Dedifferentiated amniotic fluid mesenchymal stem cell (primary cell): Measurements from ENCODE around the gene SMCO3.

ENCODE experiments used
- DNase-seq: peaks from one replicate; pipeline ENCODE4 v3.0.0-alpha.2; 2016; ENCODE audit errors: extremely low spot score

The SMCO3 gene

DNA sequence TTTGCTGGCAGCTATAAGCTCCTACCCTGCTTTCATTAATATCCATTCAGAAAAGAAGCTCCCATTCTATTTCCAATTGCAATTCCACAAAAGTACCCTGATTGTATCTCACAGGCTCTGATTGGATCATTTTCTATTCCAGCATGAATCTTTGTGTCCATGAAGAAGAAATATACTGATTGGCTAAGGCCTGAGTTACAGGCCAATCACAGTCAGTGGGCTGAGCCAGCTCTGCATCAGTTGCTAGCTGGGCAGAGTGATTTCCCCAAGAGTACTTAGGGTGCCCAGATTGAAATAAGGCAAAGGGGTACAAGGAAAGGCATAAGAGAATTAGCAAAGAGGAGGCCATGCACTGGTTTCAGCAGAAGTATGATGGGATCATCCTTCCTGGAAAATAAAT is 14.9 kb upstream of the SMCO3 start:
- no peak for DNase-seq

- DNase-seq, result no peak
These were observed 13.1 kb upstream of the SMCO3 start for GRCh38 chr12:14827043-14827442.

GRCh38 chr12:14826491-14826890 is 12.5 kb upstream of the SMCO3 start:
- DNase-seq, result no peak

DNA sequence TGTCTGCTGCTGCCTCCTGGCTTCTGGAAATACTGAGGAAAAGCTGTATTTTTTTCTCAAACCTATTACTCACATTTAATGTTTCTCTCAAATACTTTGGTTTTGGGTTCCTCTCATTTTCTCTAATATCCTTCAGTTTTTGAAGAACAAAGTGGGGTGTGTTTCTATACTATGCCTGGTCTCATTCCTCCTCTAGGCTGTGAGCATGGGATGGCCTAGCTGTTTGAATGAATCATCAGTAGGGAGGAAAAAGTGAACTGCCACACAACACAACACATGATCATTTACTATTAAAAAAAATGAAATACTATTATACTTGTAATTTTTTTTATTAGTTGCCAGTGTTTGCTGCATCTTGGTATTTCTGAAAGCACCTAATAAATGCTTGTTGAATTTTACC is 11.3 kb upstream of the SMCO3 start:
- DNase-seq, result no peak

- no peak for DNase-seq
These were observed 10.1 kb upstream of the SMCO3 start for GRCh38 chr12:14824012-14824634.

GRCh38 chr12:14811486-14811885 is 2.5 kb downstream of the SMCO3 start:
- no peak for DNase-seq

GRCh38 chr12:14810953-14811483 is 3.0 kb downstream of the SMCO3 start:
- no peak for DNase-seq

DNA sequence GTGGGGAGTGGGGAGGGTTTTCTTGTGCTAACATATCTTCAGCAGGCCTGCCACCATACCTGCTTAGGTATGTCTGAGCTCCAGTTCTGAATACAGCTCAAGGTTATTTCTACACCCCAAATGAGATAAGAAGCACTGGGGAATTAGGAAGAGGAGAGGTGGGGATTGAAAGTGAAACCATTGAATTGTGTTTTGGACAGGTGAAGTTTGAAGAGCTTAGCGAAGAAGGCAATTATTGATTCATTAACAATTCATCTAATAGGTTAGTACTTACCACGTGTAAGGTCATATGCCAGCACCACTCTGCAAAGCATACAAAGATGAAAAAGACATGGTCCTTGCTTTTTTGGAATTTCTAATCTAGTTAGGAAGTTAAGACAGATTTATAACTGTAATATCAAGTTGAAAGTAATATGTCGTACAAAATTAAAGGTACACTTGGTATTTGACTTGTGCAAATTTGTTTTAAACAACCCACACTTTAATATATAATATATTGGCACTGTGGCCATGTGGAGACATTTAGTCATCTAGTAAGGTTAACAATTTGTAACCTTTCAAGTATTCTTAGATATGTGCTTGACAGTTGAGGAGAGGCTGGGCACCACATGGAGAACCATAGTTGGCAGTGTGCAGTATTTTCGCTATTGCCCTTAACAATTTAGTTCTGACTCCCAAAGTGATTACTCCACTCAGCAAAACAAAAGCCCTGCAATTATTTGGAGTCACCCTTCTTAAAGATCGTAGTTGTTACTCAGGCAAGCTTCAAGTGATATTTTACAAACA is 3.6 kb downstream of the SMCO3 start:
- DNase-seq, result no peak

DNA sequence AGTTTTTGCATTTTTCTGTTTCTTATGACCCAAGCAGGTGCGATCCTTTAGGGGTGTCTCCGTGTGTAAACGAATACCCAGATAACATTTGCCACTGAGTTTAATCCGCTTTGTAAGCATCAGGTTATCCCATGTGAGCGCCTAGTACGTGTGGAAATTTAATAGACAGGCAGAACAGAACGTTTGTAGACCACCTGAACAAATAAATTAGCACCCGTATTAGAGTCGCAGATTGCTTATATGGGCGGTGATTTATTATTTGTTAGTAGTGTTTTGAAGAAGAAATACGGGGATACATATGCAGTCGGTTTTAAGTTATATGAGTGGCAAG is 10.2 kb downstream of the SMCO3 start:
- DNase-seq, result no peak

- peak; percentile 100 for DNase-seq
These were observed 10.8 kb downstream of the SMCO3 start, which contains the start of the genes C12orf60 and WBP11 for GRCh38 chr12:14803011-14803829. TSS of gene C12orf60 (plus strand) at chr12:14803670. CDS start at chr12:14822936, 19,266 bp downstream. TSS of gene WBP11 (minus strand) at chr12:14803478. CDS start at chr12:14801383, 2,095 bp downstream.

- DNase-seq, result no peak
These were observed 11.3 kb downstream of the SMCO3 start for GRCh38 chr12:14802721-14803010.

- no peak for DNase-seq
These were observed 11.7 kb downstream of the SMCO3 start for GRCh38 chr12:14802247-14802646.

DNA sequence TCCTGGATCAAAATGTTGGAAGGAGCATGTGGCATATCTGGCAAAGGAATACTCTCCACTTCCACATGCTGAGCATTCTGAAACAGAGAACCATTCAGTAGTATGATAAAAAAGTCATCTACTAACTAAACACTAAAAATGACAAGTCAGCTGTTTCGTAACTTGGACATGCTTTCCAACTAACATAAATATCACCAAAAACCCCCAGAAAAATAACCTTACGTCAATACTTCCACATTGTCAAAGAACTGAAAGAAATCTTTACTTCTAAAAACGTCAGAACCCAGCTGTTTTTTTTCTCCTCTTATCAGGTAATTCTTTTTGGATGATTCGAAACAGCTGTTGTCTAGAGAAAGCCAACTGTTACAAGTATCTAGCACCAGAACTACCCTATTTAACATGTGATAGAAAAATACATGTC is 18.9 kb downstream of the SMCO3 start:
- DNase-seq, result no peak

DNA sequence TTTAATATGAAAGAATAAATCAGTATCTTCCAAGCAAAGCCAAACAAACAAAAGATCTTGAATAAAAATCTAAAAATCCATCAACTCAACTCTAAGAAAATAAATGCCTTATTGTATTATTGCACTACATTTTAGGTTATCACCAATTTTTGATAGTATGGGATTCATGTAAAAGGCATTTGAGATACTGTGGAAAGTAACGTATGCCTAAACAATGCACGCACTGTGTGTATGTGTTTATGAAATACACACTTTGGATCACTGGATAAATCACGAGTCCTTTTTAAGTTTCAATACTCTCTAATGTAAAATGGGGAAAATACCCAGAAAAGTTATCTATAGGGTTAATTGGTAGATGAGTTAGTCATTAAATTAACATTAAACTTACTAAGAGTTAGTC is 28.4 kb downstream of the SMCO3 start:
- DNase-seq, result no peak

DNA sequence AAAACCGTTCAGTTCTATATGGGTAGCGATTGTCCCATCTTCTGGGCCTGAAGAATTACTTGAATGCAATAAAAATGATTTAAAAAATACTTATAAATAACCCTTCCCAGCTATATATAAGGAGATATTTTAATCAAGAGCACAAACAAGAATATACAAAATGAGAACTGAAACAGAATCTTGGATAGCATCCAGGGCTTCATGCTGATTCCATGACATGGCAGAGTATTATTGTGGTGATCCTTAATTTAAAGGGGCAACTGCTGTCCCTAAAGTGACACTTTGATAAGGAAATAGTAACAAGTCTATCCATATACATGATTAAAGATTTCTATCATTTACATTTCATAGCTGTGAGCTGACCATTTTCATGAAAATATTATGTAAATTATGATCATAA is 29.5 kb downstream of the SMCO3 start:
- DNase-seq, result no peak

- DNase-seq, result no peak
These were observed 31.2 kb downstream of the SMCO3 start for GRCh38 chr12:14782756-14783155.

DNA sequence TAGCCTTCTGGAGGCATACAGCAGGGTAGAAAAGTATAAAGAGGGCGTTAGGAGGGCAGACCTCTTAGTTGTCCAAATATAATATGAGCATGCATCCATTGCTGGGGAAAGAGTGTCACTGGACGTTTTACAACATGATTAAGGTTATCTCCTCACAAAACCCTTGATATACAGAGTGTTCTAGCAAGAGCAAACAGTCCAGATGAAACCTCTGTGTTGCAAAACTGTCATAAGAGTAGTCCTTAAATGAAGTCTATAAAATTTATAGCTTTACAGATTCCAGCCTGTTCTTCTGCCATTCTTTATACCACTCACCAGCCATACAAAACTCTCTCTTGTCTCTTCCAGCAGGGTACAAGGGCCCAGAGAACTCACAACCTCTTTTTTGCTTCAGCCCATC is 32.4 kb downstream of the SMCO3 start:
- no peak for DNase-seq

DNA sequence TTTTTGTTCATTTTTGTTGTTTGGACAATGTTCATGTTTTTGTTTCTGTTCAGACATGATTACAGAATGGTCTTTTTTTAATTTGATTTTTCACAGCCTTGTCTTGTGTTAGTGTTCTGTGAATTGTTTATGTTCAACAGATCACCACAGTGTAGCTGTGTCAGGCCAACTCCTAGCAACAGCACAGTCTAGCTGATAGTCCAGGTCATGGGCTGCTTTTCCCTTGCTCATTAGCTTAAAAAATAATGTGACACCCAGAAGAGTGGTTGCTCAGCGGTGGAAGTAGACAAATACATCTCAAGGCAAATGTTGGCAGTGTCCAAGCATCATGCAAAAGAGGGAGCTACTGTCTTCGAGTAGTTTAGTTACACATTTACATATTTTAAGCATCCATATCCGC is 33.1 kb downstream of the SMCO3 start:
- DNase-seq, result no peak

DNA sequence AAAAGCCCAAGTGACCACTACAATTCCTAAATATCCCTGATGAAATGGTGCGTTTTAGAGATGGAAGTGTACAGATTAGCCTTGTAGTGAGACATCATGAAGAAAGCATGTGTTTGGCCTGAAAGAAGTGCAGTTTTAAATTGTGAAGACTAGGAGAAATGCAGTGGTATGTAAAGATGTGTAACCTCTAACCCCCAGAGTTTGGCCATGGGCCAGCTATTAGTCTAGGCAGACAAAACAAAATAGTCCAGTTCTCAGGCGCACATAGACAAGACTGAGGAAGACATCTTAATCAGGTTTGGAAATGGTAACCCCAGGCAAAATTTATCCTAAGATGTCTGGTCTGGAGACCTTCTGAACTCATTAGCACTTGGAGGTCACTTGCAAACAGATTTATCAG is 34.1 kb downstream of the SMCO3 start:
- DNase-seq, result no peak

DNA sequence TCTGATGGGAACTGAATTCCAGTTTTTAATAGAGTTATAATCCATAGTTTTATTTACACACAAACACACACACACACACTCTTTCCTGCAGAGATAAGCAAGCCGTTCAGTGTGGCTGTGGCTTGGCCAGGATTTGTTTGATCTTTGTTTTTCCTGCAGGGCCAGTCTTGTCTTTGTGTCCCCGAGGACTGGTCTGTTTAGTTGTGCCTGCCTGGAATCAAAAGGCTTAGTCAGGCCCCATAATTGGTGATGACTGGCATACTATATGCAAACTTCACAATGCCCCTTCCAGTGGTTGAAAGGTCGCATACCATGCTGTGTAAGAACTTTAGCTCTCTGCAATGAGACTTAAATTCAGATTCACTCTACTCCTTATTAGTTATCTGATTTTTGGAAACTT is 36.7 kb downstream of the SMCO3 start:
- DNase-seq, result no peak

DNA sequence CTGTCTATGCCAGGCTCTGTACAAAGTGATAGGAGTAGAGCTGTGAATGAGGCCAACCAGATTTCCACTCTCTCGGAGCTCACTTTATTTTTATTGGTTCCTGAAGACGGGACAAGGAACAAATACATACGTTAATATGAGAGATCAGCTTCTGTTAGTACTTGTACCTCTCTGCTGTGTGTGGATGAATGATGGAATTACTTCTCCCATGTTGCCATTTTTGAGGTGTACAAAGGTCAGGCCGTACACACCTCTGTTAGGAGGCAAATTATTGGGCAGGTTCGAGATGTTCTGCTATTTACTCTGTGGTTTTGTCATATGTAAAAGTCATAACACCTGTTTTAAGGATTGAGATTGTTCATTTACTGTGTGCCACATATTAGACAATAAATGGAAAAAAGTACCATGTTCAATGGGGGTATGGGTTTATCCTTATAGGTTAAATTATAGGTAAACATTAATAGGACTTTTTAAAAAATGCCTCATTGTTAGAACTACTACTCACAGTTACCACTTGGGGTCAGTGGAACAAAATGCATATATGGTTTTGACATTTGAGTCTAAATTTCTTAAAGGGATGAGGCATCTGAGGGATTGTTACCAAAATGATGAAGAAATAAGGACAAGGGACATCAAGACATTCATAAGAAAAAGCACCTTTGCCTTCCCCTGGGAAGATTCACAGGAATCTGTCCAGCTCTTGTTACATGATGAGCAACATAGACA is 37.6 kb downstream of the SMCO3 start:
- no peak for DNase-seq

GRCh38 chr12:14775636-14775980 is 38.4 kb downstream of the SMCO3 start:
- peak; percentile 52 for DNase-seq
